Fibroblast of upper back skin (primary cell): ENCODE data around the gene SNX5.
"Not testable (repeated sequence)": the region's sequence is repeated elsewhere in the genome, so short reads cannot be mapped to it uniquely, and the experiment has no call there.

Experiments used
- DNase-seq: peaks from one replicate; pipeline ENCODE4 v3.0.0-alpha.2; 2013

The SNX5 gene

GRCh38 chr20:17992847-17993513 is 24.4 kb upstream of the SNX5 start:
- no peak for DNase-seq

- no peak for DNase-seq
Measured at GRCh38 chr20:17992224-17992637, 23.6 kb upstream of the SNX5 start.

GRCh38 chr20:17990278-17990972 is 21.8 kb upstream of the SNX5 start:
- no peak for DNase-seq

GRCh38 chr20:17987988-17988387 is 19.4 kb upstream of the SNX5 start:
- no peak for DNase-seq

- DNase-seq: no peak
Measured at GRCh38 chr20:17985388-17986018, 16.9 kb upstream of the SNX5 start.

- DNase-seq: no peak
Measured at GRCh38 chr20:17976305-17976704, 7.7 kb upstream of the SNX5 start.

- DNase-seq: no peak
Measured at GRCh38 chr20:17972121-17972520, 3.5 kb upstream of the SNX5 start.

- peak; percentile 83 for DNase-seq
Measured at GRCh38 chr20:17971300-17972013, 2.9 kb upstream of the SNX5 start.

- peak; percentile 59 for DNase-seq
Measured at GRCh38 chr20:17969884-17970409, 1.4 kb upstream of the SNX5 start.

GRCh38 chr20:17969278-17969883 is 787 bp upstream of the SNX5 start:
- no peak for DNase-seq

- DNase-seq: peak; percentile 40
Measured at GRCh38 chr20:17967521-17968365, 851 bp downstream of the SNX5 start.

GRCh38 chr20:17966432-17967310 is 1.9 kb downstream of the SNX5 start:
- DNase-seq: peak; percentile 50

GRCh38 chr20:17965042-17965697 is 3.4 kb downstream of the SNX5 start:
- DNase-seq: no peak

- no peak for DNase-seq
Measured at GRCh38 chr20:17964632-17965031, 4.0 kb downstream of the SNX5 start.

GRCh38 chr20:17964073-17964472 is 4.5 kb downstream of the SNX5 start:
- no peak for DNase-seq

GRCh38 chr20:17963114-17963897 is 5.3 kb downstream of the SNX5 start:
- DNase-seq: no peak

- no peak for DNase-seq
Measured at GRCh38 chr20:17961587-17961940, 7.0 kb downstream of the SNX5 start.

GRCh38 chr20:17960927-17961586 is 7.5 kb downstream of the SNX5 start:
- DNase-seq: peak; percentile 68

- not testable (repeated sequence) for DNase-seq
Measured at GRCh38 chr20:17960400-17960885, 8.2 kb downstream of the SNX5 start.
